ENCODE measurements around the gene SZT2. TPM values are rescaled to one million over a fixed set of nuclear protein-coding genes. Genes with fewer than 3 reads are reported as not detected.

Gene SZT2
- total and polyA plus RNA-seq, 4 experiments from 2014 or later = 0.69 to 153 (median 72.1) TPM

GRCh38 chr1:43441166-43441893, 51.6 kb downstream of the SZT2 start:
- Histone ChIP-seq H3K4me3 (ENCODE audit: low read length in 2 of 2) (no peak overlapping the region), H3K36me3 (ENCODE audit: insufficient read depth, low read length) (peaks cover 72% of the 10 kb centered on the region), H3K27ac (ENCODE audit: low read depth, low read length) (no peak overlapping the region), H3K4me1 (ENCODE audit: insufficient read depth, low read length) (no peaks in the 10 kb centered on the region), H3K27me3 (ENCODE audit: insufficient read depth, low read length) (no peaks in the 10 kb centered on the region), H3K9me3 (ENCODE audit: control insufficient read depth in 1 of 2, low read length in 2 of 2) (no peaks in the 10 kb centered on the region)
- Mint-ChIP-seq H3K4me1 (no peaks in the 10 kb centered on the region), H3K27ac (peak overlapping the region in 5 of 7 donors; percentile 12 to 74 (median 48)), H3K27me3 (no peaks in the 10 kb centered on the region), H3K9me3 (peaks cover 0 to 2% (median 0%) of the 10 kb centered on the region in 8 donors), H3K36me3 (peaks cover 38 to 82% of the 10 kb centered on the region in 2 donors), H3K4me3 (no peak overlapping the region)
- ChIA-PET CTCF (ENCODE audit: partially characterized antibody) (interaction anchor here (1.7 kb wide), 2 partner anchors 27 to 214 kb away, joined by 4 read pairs; no protein-coding TSS in a partner anchor), POLR2A (ENCODE audit: partially characterized antibody) (interaction anchor here (1.2 to 6.5 kb wide), 2 partner anchors 8 to 12 kb away, joined by 5 to 41 read pairs; partner anchors contain the start of gene HYI)
- intact Hi-C loops (cut with micrococcal nuclease) = no loop called here
- no peak for DNase-seq

- Histone ChIP-seq H3K27me3 (ENCODE audit: insufficient read depth, low read length) (no peaks in the 10 kb centered on the region), H3K4me1 (ENCODE audit: insufficient read depth, low read length) (no peaks in the 10 kb centered on the region), H3K9me3 (ENCODE audit: control insufficient read depth in 1 of 2, low read length in 2 of 2) (no peaks in the 10 kb centered on the region), H3K36me3 (ENCODE audit: insufficient read depth, low read length) (peaks cover 73% of the 10 kb centered on the region), H3K27ac (ENCODE audit: low read depth, low read length) (no peak overlapping the region), H3K4me3 (ENCODE audit: low read length in 2 of 2) (no peak overlapping the region)
- H3K4me3 Mint-ChIP-seq = no peak overlapping the region
- ChIA-PET CTCF (ENCODE audit: partially characterized antibody) (interaction anchor here (0.5 to 1.7 kb wide), 2 partner anchors 30 to 215 kb away, joined by 4 read pairs; no protein-coding TSS in a partner anchor), POLR2A (ENCODE audit: partially characterized antibody) (interaction anchor here (0.7 to 6.5 kb wide), 4 partner anchors 9 to 84 kb away, joined by 3 to 41 read pairs (median 4); partner anchors contain the start of gene HYI)
- H3K36me3 Mint-ChIP-seq = peaks cover 42 to 87% of the 10 kb centered on the region in 2 donors
- no peak for DNase-seq
- H3K4me1 Mint-ChIP-seq = no peaks in the 10 kb centered on the region
- H3K27me3 Mint-ChIP-seq = no peaks in the 10 kb centered on the region
- peak overlapping the region in 3 of 7 donors; percentile 13 to 76 (median 71) for H3K27ac Mint-ChIP-seq
- intact Hi-C loops (cut with micrococcal nuclease) = no loop called here
- H3K9me3 Mint-ChIP-seq = peaks cover 0 to 2% (median 0%) of the 10 kb centered on the region in 8 donors
Measured at GRCh38 chr1:43441894-43442637, 52.4 kb downstream of the SZT2 start.

GRCh38 chr1:43442756-43443155, 53.1 kb downstream of the SZT2 start:
- H3K27ac Mint-ChIP-seq = peak overlapping the region in 2 of 7 donors; percentile 4 to 76
- H3K4me1 ChIP-seq (ENCODE audit: insufficient read depth, low read length) = no peaks in the 10 kb centered on the region
- H3K27me3 Mint-ChIP-seq = no peaks in the 10 kb centered on the region
- intact Hi-C loops (cut with micrococcal nuclease) = no loop called here
- no peak overlapping the region for H3K4me3 Mint-ChIP-seq
- no peak overlapping the region for H3K27ac ChIP-seq (ENCODE audit: low read depth, low read length)
- ChIA-PET POLR2A (ENCODE audit: partially characterized antibody) (interaction anchor here (0.7 to 6.5 kb wide), 3 partner anchors 10 to 15 kb away, joined by 3 to 41 read pairs (median 5); partner anchors contain the start of gene HYI), CTCF (ENCODE audit: partially characterized antibody) (interaction anchor here (0.5 to 1.7 kb wide), 2 partner anchors 31 to 216 kb away, joined by 4 read pairs; no protein-coding TSS in a partner anchor)
- H3K36me3 Mint-ChIP-seq = peaks cover 49 to 87% of the 10 kb centered on the region in 2 donors
- H3K4me3 ChIP-seq (ENCODE audit: low read length in 2 of 2) = no peak overlapping the region
- no peaks in the 10 kb centered on the region for H3K9me3 ChIP-seq (ENCODE audit: control insufficient read depth in 1 of 2, low read length in 2 of 2)
- peaks cover 80% of the 10 kb centered on the region for H3K36me3 ChIP-seq (ENCODE audit: insufficient read depth, low read length)
- no peak for DNase-seq
- peaks cover 0 to 2% (median 0%) of the 10 kb centered on the region in 8 donors for H3K9me3 Mint-ChIP-seq
- H3K4me1 Mint-ChIP-seq = no peaks in the 10 kb centered on the region
- no peaks in the 10 kb centered on the region for H3K27me3 ChIP-seq (ENCODE audit: insufficient read depth, low read length)

- H3K4me1 Mint-ChIP-seq = no peaks in the 10 kb centered on the region
- H3K27me3 Mint-ChIP-seq = no peaks in the 10 kb centered on the region
- no peaks in the 10 kb centered on the region for H3K9me3 ChIP-seq (ENCODE audit: control insufficient read depth in 1 of 2, low read length in 2 of 2)
- ChIA-PET CTCF (ENCODE audit: partially characterized antibody) (no interaction called here), POLR2A (ENCODE audit: partially characterized antibody) (interaction anchor here (6.5 kb wide), 1 partner anchor 10 kb away, joined by 41 read pairs; the partner anchor contains the start of gene HYI)
- peak overlapping the region in 1 of 7 donors; percentile 84 for H3K27ac Mint-ChIP-seq
- no peak overlapping the region for H3K4me3 ChIP-seq (ENCODE audit: low read length in 2 of 2)
- peaks cover 84% of the 10 kb centered on the region for H3K36me3 ChIP-seq (ENCODE audit: insufficient read depth, low read length)
- H3K27me3 ChIP-seq (ENCODE audit: insufficient read depth, low read length) = no peaks in the 10 kb centered on the region
- H3K9me3 Mint-ChIP-seq = peaks cover 0 to 2% (median 0%) of the 10 kb centered on the region in 8 donors
- DNase-seq = no peak
- peaks cover 51 to 84% of the 10 kb centered on the region in 2 donors for H3K36me3 Mint-ChIP-seq
- intact Hi-C loops (cut with micrococcal nuclease) = no loop called here
- no peak overlapping the region for H3K4me3 Mint-ChIP-seq
- no peaks in the 10 kb centered on the region for H3K4me1 ChIP-seq (ENCODE audit: insufficient read depth, low read length)
- H3K27ac ChIP-seq (ENCODE audit: low read depth, low read length) = no peak overlapping the region
Measured at GRCh38 chr1:43443197-43443946, 53.7 kb downstream of the SZT2 start.

GRCh38 chr1:43444151-43444828, 54.6 kb downstream of the SZT2 start:
- H3K36me3 Mint-ChIP-seq = peaks cover 50 to 86% of the 10 kb centered on the region in 2 donors
- POLR2A ChIA-PET (ENCODE audit: partially characterized antibody) = interaction anchor here (6.5 kb wide), 1 partner anchor 9 kb away, joined by 41 read pairs; the partner anchor contains the start of gene HYI
- DNase-seq = no peak

GRCh38 chr1:43444836-43445235, 55.1 kb downstream of the SZT2 start:
- CTCF ChIA-PET (ENCODE audit: partially characterized antibody) = interaction anchor here (0.8 to 1.6 kb wide), 2 partner anchors 10 to 17 kb away, joined by 3 to 4 read pairs; no protein-coding TSS in a partner anchor
- Mint-ChIP-seq H3K4me1 (no peaks in the 10 kb centered on the region), H3K27ac (peak overlapping the region; percentile 11 to 86 (median 45)), H3K36me3 (peaks cover 53 to 91% of the 10 kb centered on the region in 2 donors), H3K4me3 (no peak overlapping the region), H3K9me3 (no peaks in the 10 kb centered on the region), H3K27me3 (no peaks in the 10 kb centered on the region)
- Histone ChIP-seq H3K9me3 (ENCODE audit: control insufficient read depth in 1 of 2, low read length in 2 of 2) (no peaks in the 10 kb centered on the region), H3K4me1 (ENCODE audit: insufficient read depth, low read length) (no peaks in the 10 kb centered on the region), H3K27me3 (ENCODE audit: insufficient read depth, low read length) (no peaks in the 10 kb centered on the region), H3K27ac (ENCODE audit: low read depth, low read length) (no peak overlapping the region), H3K4me3 (ENCODE audit: low read length in 2 of 2) (no peak overlapping the region), H3K36me3 (ENCODE audit: insufficient read depth, low read length) (peaks cover 81% of the 10 kb centered on the region)
- POLR2A ChIA-PET (ENCODE audit: partially characterized antibody) = interaction anchor here (6.5 kb wide), 1 partner anchor 9 kb away, joined by 41 read pairs; the partner anchor contains the start of gene HYI
- no peak for DNase-seq
- intact Hi-C loops (cut with micrococcal nuclease) = no loop called here

More at GRCh38 chr1:43444151-43444828, 54.6 kb downstream of the SZT2 start:
- Mint-ChIP-seq H3K4me1 (no peaks in the 10 kb centered on the region), H3K9me3 (no peaks in the 10 kb centered on the region), H3K4me3 (no peak overlapping the region), H3K27me3 (no peaks in the 10 kb centered on the region), H3K27ac (peak overlapping the region in 6 of 7 donors; percentile 11 to 86 (median 44))
- Histone ChIP-seq H3K4me3 (ENCODE audit: low read length in 2 of 2) (no peak overlapping the region), H3K36me3 (ENCODE audit: insufficient read depth, low read length) (peaks cover 82% of the 10 kb centered on the region), H3K9me3 (ENCODE audit: control insufficient read depth in 1 of 2, low read length in 2 of 2) (no peaks in the 10 kb centered on the region), H3K4me1 (ENCODE audit: insufficient read depth, low read length) (no peaks in the 10 kb centered on the region), H3K27me3 (ENCODE audit: insufficient read depth, low read length) (no peaks in the 10 kb centered on the region), H3K27ac (ENCODE audit: low read depth, low read length) (no peak overlapping the region)
- CTCF ChIA-PET (ENCODE audit: partially characterized antibody) = interaction anchor here (0.8 to 1.6 kb wide), 2 partner anchors 11 to 17 kb away, joined by 3 to 4 read pairs; no protein-coding TSS in a partner anchor
- intact Hi-C loops (cut with micrococcal nuclease) = no loop called here

Measured in CD4-positive, alpha-beta memory T cell (primary cell).